HG03442 (cell line): ENCODE results near the gene MRAP2.
A peak's percentile ranks its signal among the peaks of the same experiment; 100 is the strongest.

Experiments
- ATAC-seq: cut with Tn5 transposase; IDR thresholded peaks from one replicate; pipeline ENCODE4 v1.9.1; 2021; ENCODE audit warnings: mild to moderate bottlenecking, moderate library complexity; ENCODE audit not compliant: unreplicated experiment

MRAP2 gene

GRCh38 chr6:84033523-84034451, at the start of gene MRAP2:
MRAP2 (plus strand) TSS chr6:84033772; CDS start chr6:84055319, 21,547 bp downstream.
- ATAC-seq = peak; percentile 49

DNA sequence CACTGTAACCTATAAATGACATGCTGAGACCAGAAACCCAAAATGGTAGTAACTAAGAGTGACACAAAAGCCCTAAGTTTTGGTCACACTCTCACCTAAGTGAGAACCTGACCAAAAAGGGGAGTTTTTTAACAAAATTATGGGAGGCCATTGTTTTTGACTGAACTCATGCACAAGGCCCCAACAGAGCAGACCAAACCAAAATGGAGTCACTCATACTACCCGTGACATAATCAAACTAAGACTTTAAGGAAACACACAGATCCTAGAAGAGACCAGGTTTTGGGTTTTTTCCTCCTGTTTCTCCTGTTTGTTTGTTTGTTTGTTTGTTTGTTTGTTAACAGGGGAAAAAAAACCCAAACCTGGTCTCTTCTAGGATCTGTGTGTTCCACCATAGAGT, 49.2 kb upstream of the MRAP2 start:
- ATAC-seq = no peak

GRCh38 chr6:83985308-83985713, 48.3 kb upstream of the MRAP2 start:
- no peak for ATAC-seq

GRCh38 chr6:83985715-83986114, 47.9 kb upstream of the MRAP2 start:
- no peak for ATAC-seq

DNA sequence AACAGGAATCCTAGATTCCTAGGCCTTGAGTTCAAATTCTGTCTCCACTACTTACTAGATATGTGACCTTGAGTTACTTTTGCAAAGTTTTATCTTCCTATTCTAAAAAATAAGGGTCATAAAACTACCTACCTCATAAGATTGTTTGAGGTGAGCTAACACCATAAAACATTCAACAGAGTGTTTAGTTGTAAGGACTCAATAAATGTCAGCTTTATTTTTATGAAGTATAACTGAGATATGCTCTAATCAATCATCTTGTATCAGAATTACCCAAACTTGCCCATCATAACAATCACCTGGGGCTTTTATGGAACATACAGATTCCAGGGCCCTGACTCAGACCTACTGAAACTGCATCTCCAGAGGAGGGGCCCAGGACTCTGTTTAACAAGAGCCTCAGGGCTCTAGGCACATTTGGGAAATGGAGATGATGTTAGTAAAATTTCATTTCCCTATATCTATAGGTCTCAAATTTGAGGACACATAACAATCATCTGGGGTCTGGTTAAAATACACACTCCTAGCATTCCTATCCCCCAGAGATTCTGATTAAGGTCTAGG, 35.5 kb upstream of the MRAP2 start:
- ATAC-seq = no peak

DNA sequence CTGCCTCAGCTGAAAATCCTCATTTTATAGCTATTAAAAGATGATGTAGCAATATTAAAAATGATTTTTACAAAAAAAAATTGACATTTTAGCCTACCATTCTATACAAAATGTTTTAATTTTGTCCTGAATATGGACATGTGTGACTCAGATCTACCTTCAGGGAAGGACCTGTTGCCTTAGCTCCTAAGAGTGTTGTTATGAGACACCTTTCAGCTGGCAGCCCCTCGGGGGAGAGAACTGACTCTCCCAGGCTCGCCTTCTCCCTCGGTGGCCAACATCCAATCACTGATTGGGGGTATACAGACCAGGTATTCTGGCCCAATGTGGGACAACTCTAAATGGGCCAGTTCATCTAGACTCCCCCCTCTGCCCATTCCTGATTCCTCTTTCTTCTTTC, 32.5 kb upstream of the MRAP2 start:
- no peak for ATAC-seq

DNA sequence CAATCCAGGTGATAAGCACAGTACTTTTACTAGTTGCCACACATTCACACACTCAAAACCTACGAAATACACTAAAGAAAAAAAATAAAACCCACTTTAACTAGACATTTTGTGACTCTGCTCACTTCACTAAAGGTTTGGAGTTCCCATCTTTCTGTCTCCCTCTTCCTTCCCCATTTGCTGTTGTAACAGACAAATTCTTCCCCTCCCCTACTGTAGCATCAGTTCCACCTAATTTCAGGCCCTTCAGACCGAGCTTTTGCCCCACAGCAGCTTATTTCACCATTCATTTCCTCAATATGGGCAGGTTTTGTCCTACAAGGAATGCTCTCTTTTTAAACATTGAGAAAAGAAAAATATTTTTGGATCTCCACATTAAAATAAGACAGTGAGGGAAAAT, 31.3 kb upstream of the MRAP2 start:
- ATAC-seq = no peak

GRCh38 chr6:84003131-84003530, 30.4 kb upstream of the MRAP2 start:
- no peak for ATAC-seq

GRCh38 chr6:84003654-84004053, 29.9 kb upstream of the MRAP2 start:
- ATAC-seq = no peak

GRCh38 chr6:84007871-84008270, 25.7 kb upstream of the MRAP2 start:
- no peak for ATAC-seq

GRCh38 chr6:84013354-84013753, 20.2 kb upstream of the MRAP2 start:
- no peak for ATAC-seq

DNA sequence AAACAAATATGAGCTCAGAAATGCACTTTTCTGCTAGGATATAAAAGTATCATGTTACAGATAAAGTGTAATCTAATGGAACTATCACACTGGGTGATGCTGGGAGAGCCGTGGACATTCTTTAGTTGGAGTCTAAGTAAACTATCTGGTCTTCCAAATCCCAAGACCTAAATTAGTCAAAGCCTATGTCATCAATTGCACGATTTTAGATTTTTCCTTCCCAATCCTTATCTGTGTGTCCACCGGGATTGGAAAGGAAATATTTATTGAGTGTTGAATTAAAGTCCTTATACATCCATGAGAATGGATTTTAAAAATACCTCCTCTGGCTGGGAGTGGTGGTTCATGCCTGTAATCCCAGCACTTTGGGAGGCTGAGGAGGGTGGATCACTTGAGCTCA, 19.6 kb upstream of the MRAP2 start:
- ATAC-seq = no peak

DNA sequence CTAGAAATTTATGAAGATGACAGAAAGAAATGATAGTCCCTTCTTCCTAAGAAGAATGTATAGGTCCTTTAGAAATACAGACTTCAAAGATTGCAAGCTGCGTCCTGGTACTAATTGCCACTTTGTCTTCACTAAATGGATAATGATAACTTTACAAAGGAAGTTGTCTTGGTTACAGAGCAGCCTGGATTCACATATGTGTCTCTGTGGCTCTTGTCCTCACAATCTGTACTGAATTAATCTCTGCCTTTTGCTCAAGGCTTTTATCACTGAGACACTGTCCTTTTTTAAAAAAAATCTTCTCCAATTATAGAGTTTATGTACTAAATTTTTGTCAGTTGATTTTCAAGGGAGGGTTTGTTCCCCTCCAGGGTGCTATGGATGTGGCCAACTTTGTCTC, 17.5 kb upstream of the MRAP2 start:
- ATAC-seq = no peak

GRCh38 chr6:84017709-84018452, 15.7 kb upstream of the MRAP2 start:
- ATAC-seq = peak; percentile 81

DNA sequence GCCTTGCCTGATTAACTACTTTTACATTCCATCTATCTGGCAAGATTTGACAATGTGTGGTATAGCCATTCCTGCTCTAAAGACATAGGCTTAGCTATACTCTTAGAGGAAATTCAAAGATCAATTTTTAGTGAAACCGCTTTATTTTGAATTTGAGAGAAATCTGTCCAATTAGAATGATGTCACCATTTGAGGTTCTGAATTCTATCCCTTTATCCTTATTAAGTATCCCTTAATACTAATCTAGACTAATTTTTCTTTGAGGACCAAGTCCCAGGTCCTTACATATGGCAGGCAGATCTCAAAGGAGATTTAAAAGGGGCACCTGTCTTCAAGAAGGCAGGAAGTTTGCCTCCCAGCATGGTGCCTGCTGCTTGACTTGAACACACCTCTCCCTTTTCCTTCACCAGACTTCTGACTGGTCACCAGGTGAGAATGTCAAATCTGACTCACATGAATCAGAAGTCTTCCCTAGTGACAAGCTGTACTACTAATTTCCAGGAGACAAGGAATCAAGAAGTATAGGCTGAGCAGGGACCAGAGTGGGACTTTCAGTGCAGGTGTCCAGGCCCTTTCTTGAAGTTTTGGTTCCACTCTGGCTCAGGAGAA, 15.0 kb upstream of the MRAP2 start:
- ATAC-seq = no peak

DNA sequence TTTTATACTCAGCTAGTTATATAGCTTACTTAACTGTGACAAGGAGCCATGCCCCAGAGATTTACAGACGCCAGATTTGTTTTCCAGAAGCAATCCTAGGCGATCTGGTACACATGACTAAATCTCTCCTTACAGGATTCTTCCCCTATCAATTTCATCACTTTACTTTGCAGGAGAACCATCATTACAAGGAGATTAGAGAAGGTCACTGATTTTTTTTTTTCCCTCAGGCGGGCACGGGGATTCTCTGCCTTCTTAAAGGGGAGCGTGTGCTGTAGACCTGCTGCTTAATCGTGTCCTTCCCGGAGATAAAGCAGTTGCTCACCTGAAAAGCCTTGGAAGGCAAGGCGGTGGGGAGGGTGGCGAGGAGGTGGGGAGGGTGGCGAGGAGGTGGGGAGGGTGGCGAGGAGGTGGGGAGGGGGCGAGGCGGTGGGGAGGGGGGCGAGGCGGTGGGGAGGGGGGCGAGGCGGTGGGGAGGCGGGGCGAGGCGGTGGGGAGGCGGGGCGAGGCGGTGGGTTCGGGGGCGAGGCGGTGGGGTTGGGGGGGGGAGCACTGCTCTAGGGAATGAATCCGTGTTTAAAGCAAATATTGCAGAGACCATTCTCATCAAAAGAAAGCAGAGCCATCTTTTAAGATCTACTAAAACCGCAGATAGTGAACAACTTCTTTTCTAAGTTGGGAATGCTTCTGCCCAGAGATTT, 14.3 kb upstream of the MRAP2 start:
- ATAC-seq = no peak

DNA sequence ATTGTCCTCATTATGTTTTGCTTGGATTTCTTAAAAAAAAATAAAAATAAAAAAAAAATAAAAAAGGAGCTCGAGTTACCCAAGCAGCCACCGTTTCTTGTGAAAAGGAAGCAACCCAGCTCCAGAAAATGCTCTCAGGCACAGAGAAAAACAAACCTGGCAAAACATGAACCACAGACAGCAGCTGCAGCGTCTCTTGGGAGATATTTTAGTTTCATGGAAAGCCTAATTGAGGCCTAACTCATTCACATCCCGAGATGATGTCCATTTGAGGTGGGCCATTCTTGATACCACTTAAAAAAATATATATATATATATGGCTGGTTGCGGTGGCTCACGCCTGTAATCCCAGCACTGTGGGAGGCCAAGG, 13.7 kb upstream of the MRAP2 start:
- ATAC-seq = no peak

DNA sequence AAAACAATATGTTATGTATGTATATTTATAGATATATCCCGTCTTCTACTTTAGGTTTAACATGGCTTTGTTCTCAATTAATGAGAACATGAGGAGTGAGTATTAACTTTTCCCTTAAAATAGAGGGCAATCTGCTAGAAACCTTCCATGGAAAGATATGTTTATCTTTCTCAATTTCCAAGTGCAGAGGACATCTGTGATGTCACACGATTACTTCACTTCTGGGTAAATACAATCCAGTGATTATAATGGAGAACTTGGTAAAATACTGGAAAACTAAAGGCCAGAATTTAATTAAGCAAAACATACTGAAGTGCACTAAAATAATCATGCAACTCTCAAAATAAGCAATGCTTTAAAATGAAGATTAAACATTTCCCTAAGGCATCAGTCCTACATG, 11.9 kb upstream of the MRAP2 start:
- ATAC-seq = no peak

- ATAC-seq = no peak
Observed at GRCh38 chr6:84026721-84027164, 6.8 kb upstream of the MRAP2 start.

DNA sequence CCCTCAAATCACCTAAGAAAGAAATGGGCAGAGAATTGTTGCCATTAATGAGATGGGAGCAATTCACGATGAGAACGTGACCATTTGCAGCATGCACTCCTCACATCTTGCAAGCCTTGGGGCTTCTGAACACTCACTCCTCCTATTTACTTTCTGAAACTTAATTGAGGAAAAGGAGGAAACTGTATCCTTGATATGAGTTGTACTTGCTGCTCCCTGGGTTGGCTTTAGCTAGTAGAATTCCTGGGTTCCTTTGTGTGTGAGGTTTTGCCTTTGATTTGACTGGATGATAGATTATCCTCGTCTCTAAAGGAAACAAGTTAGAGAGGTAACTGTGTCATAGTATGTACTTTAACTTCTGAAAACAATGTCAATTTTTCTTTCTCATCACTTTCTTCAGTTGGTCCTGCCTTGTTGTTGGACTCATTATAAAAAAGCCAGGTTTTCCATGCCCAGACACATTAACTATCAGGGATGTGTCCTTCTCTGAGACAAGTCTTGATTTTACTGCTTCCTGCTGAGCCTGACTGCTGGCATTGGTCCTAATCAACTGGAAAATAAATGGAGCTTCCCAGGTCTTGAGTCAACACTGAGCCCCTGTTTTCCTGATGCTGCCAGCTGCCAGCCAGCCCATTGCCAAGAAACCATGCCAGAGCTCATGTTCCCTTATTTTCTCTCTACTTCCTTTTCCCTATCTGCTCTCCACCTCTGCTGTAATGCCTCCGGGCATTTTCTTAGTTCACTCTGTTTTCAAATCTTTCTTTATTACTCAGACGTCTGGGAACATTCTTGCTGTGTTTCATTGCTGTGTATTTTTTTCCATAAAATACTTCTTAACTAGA, 6.0 kb upstream of the MRAP2 start:
- ATAC-seq = no peak
